ENCODE data around the gene WNT4.

GRCh38 chr1:22090867-22091266 is 52.0 kb downstream of the WNT4 start:
- TF ChIP-seq EZH2 (IDR thresholded peaks at IDR 0.05; ENCODE audit: borderline replicate concordance, low read length) (no peak), CTCF (conservative IDR thresholded peaks at IDR 0.05 in 1 of 2, IDR thresholded peaks at IDR 0.05 in 1 of 2; ENCODE audit: extremely low read depth in 1 of 2, insufficient read depth in 1 of 2, low read depth in 1 of 2, low read length in 2 of 2) (no peak)
